Neural cell (in vitro differentiated cells): ENCODE measurements around the gene OR2T27. TPM values are rescaled to one million over a fixed set of nuclear protein-coding genes. Genes with fewer than 3 reads are reported as not detected.

ENCODE experiments used
- H2AFZ ChIP-seq: fragments of 200-600, 300-800 bp; sonication (generic), shearing (Covaris generic); 2 replicates; pipeline ENCODE4 v1.6.0; 2014; ENCODE audit warnings: low read depth, mild to moderate bottlenecking, antibody characterized with exemption, low read length, moderate library complexity
- H3F3A ChIP-seq: fragments of 200-600 bp; shearing (Covaris generic); 2 replicates; pipeline ENCODE4 v1.6.1; 2016; ENCODE audit warnings: mild to moderate bottlenecking, moderate library complexity, mixed read lengths, antibody characterized with exemption, low read length; ENCODE audit not compliant: insufficient read depth, poor library complexity, severe bottlenecking
- H3K27ac ChIP-seq: fragments of 200-600, 300-800 bp; sonication (generic), shearing (Covaris generic); 2 replicates; pipeline ENCODE4 v1.5.1; 2014; ENCODE audit warnings: mild to moderate bottlenecking, low read length, moderate library complexity
- H3K27me3 ChIP-seq: fragments of 300-800, 200-600 bp; sonication (generic), shearing (Covaris generic); 2 replicates; pipeline ENCODE4 v1.6.0; 2014; ENCODE audit warnings: mild to moderate bottlenecking, low read depth, low read length, moderate library complexity; ENCODE audit not compliant: insufficient read depth
- H3K36me3 ChIP-seq: fragments of 300-800, 200-600 bp; sonication (generic), shearing (Covaris generic); 2 replicates; pipeline ENCODE4 v1.5.1; 2014; ENCODE audit warnings: mild to moderate bottlenecking, antibody characterized with exemption, low read length, moderate library complexity; ENCODE audit not compliant: insufficient read depth
- H3K4me2 ChIP-seq: fragments of 300-800, 200-600 bp; sonication (generic), shearing (Covaris generic); 2 replicates; pipeline ENCODE4 v1.6.0; 2014; ENCODE audit warnings: mild to moderate bottlenecking, low read length
- H3K4me3 ChIP-seq: fragments of 300-800, 200-600 bp; sonication (generic), shearing (Covaris generic); 2 replicates; pipeline ENCODE4 v1.5.1; 2014; ENCODE audit warnings: mild to moderate bottlenecking, low read length, moderate library complexity
- H3K79me2 ChIP-seq: fragments of 200-600 bp; shearing (Covaris generic); replicated peaks from 2 replicates; pipeline ENCODE4 v1.6.0; 2014; ENCODE audit warnings: mild to moderate bottlenecking, low read length, moderate library complexity; ENCODE audit not compliant: insufficient read depth
- H3K9ac ChIP-seq: fragments of 300-800, 200-600 bp; sonication (generic), shearing (Covaris generic); 2 replicates; pipeline ENCODE4 v1.6.1; 2016; ENCODE audit warnings: mild to moderate bottlenecking, low read length, mixed read lengths
- H3K9me2 ChIP-seq: fragments of 200-600 bp; shearing (Covaris generic); 2 replicates; pipeline ENCODE4 v1.6.1; 2016; ENCODE audit warnings: mild to moderate bottlenecking, low read length, mixed read lengths; ENCODE audit not compliant: insufficient read depth
- H3K9me3 ChIP-seq: fragments of 200-600, 300-800 bp; sonication (generic), shearing (Covaris generic); 2 replicates; pipeline ENCODE4 v1.6.1; 2016; ENCODE audit warnings: mild to moderate bottlenecking, mixed run types, low read length, moderate library complexity, mixed read lengths
- H4K20me1 ChIP-seq: fragments of 200-600 bp; shearing (Covaris generic); 2 replicates; pipeline ENCODE4 v1.6.1; 2016; ENCODE audit warnings: mild to moderate bottlenecking, mixed run types; ENCODE audit not compliant: insufficient read depth
- CTCF ChIP-seq: fragments of 450-650 bp; IDR thresholded peaks from 2 replicates; pipeline ENCODE4 v1.5.1; 2014; ENCODE audit warnings: antibody characterized with exemption, mild to moderate bottlenecking, moderate library complexity; ENCODE audit not compliant: poor library complexity, severe bottlenecking
- EP300 ChIP-seq: fragments of 450-650 bp; conservative IDR thresholded peaks from 2 replicates; pipeline ENCODE4 v1.6.1; 2014; ENCODE audit warnings: antibody characterized with exemption, mild to moderate bottlenecking, moderate library complexity; ENCODE audit not compliant: poor library complexity, severe bottlenecking
- EZH2 ChIP-seq: fragments of 200-600, 300-800 bp; shearing (Covaris generic), sonication (generic); IDR thresholded peaks from 2 replicates; pipeline ENCODE4 v1.6.1; 2014; ENCODE audit warnings: antibody characterized with exemption, low read length, borderline replicate concordance, mild to moderate bottlenecking; ENCODE audit not compliant: insufficient read depth, poor library complexity, severe bottlenecking
- MXI1 ChIP-seq: fragments of 450-650 bp; conservative IDR thresholded peaks from 2 replicates; pipeline ENCODE4 v1.6.1; 2014; ENCODE audit warnings: antibody characterized with exemption, mild to moderate bottlenecking; ENCODE audit not compliant: poor library complexity, severe bottlenecking
- POLR2AphosphoS5 ChIP-seq: IDR thresholded peaks from 2 replicates; pipeline ENCODE4 v1.6.1; 2012
- RAD21 ChIP-seq: fragments of 450-650 bp; conservative IDR thresholded peaks from 2 replicates; pipeline ENCODE4 v1.6.1; 2014; ENCODE audit warnings: antibody characterized with exemption, mild to moderate bottlenecking, moderate library complexity
- REST ChIP-seq: IDR thresholded peaks from 2 replicates; pipeline ENCODE4 v1.6.1; 2012; ENCODE audit warnings: borderline replicate concordance
- SMC3 ChIP-seq: fragments of 450-650 bp; conservative IDR thresholded peaks from 2 replicates; pipeline ENCODE4 v1.6.1; 2014; ENCODE audit warnings: antibody characterized with exemption, mild to moderate bottlenecking, moderate library complexity; ENCODE audit not compliant: poor library complexity
- TAF1 ChIP-seq: IDR thresholded peaks from 2 replicates; pipeline ENCODE4 v1.6.1; 2012; ENCODE audit warnings: low read depth
- polyA plus RNA-seq: library from polyadenylated mRNA; depleted of rRNA; stranded (reverse); fragments of >200 nt; gene quantifications from 2 replicates; pipeline ENCODE4 v1.2.3, GENCODE V29; 2014

The OR2T27 gene
- polyA plus RNA-seq, 1 donor from 2014 or later = not detected

- Histone ChIP-seq H2AFZ (no peak overlapping the region), H3K36me3 (no peaks in the 10 kb centered on the region), H3K4me3 (no peak overlapping the region), H3K9me3 (no peaks in the 10 kb centered on the region), H3K27ac (no peak overlapping the region), H3K9ac (no peak overlapping the region), H3K4me2 (no peak overlapping the region), H3F3A (no peaks in the 10 kb centered on the region), H3K27me3 (no peaks in the 10 kb centered on the region), H4K20me1 (no peaks in the 10 kb centered on the region), H3K79me2 (no peaks in the 10 kb centered on the region), H3K9me2 (no peaks in the 10 kb centered on the region)
- TF ChIP-seq EZH2 = no peak
- no peak for TF ChIP-seq EP300
- TF ChIP-seq RAD21 = no peak
- no peak for TF ChIP-seq MXI1
- no peak for TF ChIP-seq SMC3
- no peak for TF ChIP-seq CTCF
- TF ChIP-seq TAF1 = no peak
- TF ChIP-seq REST = no peak
- no peak for TF ChIP-seq POLR2AphosphoS5
Measured at GRCh38 chr1:248618119-248618518, 37.2 kb downstream of the OR2T27 start.

- peaks cover 7% of the 10 kb centered on the region for H3K9me3 ChIP-seq
- no peak for TF ChIP-seq CTCF
- TF ChIP-seq REST = no peak
- TF ChIP-seq TAF1 = no peak
- no peak for TF ChIP-seq EP300
- TF ChIP-seq MXI1 = no peak
- no peak for TF ChIP-seq POLR2AphosphoS5
- TF ChIP-seq SMC3 = no peak
- TF ChIP-seq EZH2 = no peak
- TF ChIP-seq RAD21 = no peak
- no peaks in the 10 kb centered on the region for H3K9me2 ChIP-seq
Measured at GRCh38 chr1:248613742-248614141, 41.6 kb downstream of the OR2T27 start.

More at GRCh38 chr1:248613742-248614141, 41.6 kb downstream of the OR2T27 start:
- no peak overlapping the region for H2AFZ ChIP-seq
- no peaks in the 10 kb centered on the region for H3K79me2 ChIP-seq
- no peaks in the 10 kb centered on the region for H3K36me3 ChIP-seq
- H3K4me2 ChIP-seq = no peak overlapping the region
- H3F3A ChIP-seq = no peaks in the 10 kb centered on the region
- no peaks in the 10 kb centered on the region for H4K20me1 ChIP-seq
- H3K27me3 ChIP-seq = no peaks in the 10 kb centered on the region
- H3K4me3 ChIP-seq = no peak overlapping the region
- H3K9ac ChIP-seq = no peak overlapping the region
- H3K27ac ChIP-seq = no peak overlapping the region
